NOMO-1 treated with DMSO at 0.1 percent for 48 hours (cell line): ENCODE results near the gene ABRACL.
"Not testable (repeated sequence)": the region's sequence is repeated elsewhere in the genome, so short reads cannot be mapped to it uniquely, and the experiment has no call there.

Source experiments
- DNase-seq: peaks from one replicate; lab custom pipeline; 2025; ENCODE audit not compliant: unreplicated experiment; lab: John Stamatoyannopoulos, UW

Gene ABRACL

GRCh38 chr6:139010674-139011073 lies 17.9 kb upstream of the ABRACL start:
- DNase-seq = no peak

DNA sequence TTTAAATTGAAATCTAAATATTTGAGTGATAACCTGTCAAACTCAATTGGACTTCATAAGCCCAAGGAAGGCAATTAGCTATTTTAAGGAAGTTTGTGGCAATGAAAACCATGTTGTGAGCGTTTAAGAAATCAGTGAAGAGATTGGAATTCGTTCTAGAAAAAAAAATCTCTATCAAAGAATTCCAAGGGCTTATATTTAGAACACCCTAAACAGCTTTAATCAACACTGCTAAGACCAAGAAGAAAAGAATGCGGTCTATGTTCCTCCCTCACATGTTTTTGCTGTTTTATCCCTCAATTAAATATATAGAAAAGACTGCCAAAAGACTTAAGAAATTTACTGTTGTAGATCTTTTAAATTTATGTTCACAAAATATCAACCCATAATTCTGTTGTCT lies 16.6 kb upstream of the ABRACL start:
- DNase-seq = no peak

DNA sequence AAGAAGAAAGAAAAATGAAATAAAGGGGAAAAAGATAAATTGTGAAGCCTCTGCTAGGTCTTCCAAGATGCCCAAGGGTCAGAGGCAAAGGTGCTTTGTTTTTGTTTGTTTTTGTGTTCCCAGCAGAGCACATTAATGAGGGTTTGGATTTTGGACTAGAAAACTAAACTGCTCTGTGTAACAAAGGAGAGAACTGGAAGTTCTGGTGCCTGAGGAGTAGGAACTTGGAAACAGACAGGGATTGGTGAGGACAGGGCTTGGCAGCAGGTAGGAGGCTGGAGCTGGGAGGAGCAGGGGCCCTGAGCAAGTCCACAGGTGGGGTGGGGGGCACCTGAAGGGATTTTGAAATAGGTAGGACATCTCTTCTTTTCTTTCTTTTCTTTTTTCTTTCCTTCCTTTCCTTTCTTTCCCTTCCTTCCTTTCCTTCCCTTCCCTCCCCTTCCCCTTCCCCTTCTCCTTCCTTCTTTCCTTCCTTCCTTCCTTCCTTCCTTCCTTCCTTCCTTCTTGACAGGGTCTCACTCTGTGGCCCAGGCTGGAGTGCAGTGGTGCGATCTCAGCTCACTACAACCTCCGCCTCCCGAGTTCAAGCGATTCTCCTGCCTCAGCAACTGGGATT lies 15.3 kb upstream of the ABRACL start:
- DNase-seq = no peak

- DNase-seq = no peak
These were observed 13.6 kb upstream of the ABRACL start for GRCh38 chr6:139014945-139015344.

DNA sequence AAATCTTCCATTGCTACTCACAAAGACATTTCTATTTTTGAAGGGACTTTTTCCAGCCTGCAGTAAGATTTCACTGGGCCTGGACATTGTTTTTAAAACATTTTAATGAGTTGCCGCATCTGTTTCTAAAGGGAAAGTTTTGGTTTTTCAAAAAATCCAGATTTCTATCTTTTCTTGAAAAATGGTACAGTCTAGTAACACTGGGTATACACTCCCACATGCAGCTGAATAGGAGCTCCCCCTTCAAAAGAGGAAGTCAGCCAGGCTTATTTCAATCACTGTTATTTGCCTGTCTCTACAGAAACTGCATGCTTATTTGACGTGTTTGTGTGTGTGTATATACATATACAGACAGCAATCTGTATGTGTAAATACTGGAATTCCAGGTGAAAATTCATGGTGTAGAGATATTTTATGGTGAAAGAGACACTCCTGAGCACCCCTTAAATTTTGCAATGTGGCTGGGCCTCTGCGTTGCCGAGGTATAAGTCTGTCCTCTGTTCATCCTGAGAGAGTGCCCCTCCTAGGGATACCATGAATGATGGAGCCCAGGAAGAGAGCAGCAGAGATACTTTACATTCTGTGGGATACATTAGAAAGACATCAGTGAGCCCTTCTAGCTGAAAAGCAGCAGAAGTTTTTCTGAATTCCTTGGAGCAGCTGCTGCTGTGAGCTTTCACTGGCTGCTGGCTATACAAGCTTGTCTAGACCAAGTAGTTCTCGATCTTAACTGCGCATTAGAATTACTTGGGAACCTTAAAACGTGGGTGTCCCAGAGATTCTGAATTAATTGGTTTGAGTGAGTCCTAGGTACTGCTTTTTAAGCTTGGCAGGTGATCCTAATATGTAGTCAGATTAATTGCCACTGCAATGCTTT lies 12.0 kb upstream of the ABRACL start:
- peak; percentile 68 for DNase-seq

- no peak for DNase-seq
These were observed 11.3 kb upstream of the ABRACL start for GRCh38 chr6:139017227-139017626.

- peak; percentile 36 for DNase-seq
These were observed 8.8 kb upstream of the ABRACL start for GRCh38 chr6:139019722-139020121.

DNA sequence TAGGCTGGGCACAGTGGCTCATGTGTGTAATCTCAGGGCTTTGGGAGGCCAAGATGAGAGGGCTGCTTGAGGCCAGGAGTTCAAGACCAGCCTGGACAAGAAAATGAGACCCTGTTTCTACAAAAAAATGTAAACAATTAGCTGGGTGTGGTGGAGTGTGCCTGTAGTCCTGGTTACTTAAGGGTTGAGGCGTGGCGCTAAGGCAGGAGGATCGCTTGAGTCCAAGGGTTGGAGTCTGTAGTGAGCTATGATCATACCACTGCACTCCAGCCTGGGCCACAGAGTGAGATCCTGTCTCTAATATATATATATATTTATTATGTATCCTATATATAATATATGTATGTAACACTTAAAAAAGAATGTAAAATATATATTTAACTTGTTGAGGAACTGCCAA lies 7.9 kb upstream of the ABRACL start:
- DNase-seq = no peak

GRCh38 chr6:139025416-139025815 lies 3.1 kb upstream of the ABRACL start:
- DNase-seq = peak; percentile 60

DNA sequence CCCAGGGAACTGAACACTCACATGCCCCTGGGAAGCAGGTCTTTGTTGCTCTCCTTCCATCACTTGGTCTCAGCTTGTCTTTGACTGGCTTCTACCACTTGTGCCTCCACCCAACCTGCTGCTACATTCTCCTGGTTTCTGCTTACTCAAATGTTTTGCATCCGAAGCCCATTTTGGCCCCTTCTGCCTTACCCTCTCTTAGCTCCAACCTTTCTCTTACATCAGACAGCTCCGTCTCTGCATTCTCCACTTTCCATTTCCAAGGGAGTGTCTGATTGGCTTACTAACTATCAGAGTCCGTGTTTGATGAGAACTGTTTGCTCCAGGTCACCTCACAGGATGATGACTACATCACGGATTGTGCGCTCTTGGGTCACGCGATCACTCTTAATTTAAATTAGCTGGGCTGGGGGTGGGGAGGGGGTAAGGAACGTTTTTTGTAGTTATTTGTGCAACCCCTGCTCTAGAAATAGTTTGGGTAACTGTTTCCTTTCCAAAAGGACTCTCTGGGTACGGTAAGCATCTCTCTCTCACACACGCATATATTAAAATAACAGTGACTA lies 844 bp upstream of the ABRACL start:
- peak; percentile 42 for DNase-seq

GRCh38 chr6:139028215-139028657 lies 309 bp upstream of the ABRACL start:
- DNase-seq = no peak

DNA sequence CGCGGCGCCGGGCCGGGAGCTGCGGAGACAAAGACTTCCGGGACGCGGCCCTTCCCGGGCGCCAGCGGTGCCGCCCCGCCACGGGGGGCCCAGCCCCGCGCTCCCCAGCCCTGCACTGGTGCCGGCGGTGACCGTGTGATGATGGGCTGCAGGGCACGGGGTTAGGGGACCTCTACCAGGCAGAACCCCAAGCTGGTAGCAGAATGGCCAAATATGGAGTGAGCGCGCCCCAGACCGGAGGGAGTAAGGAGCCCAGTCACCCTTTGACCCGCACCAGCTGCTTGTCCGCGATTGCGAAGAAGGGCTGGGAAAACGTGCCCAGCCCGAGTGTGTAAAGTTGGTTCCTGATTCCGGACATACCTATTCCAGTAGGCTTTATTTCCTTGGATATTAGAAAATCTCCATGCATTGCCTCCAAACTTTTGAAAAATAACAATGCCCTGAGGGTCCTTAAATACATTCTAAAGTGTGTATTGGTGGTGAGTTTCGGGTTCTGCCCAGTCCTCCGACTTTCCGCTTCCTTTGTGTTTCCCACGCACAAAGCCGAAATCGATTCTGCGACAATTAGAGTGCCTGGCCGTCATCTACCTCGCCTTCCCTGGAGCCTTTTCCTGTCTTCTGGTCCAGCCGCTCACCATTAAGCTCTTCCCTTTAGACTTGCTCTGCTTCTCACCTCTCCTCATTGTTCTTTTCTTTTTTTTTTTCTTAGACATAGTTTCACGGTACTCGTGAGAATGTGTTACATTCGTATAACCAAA lies 1.1 kb downstream of the ABRACL start:
- DNase-seq = peak; percentile 25

DNA sequence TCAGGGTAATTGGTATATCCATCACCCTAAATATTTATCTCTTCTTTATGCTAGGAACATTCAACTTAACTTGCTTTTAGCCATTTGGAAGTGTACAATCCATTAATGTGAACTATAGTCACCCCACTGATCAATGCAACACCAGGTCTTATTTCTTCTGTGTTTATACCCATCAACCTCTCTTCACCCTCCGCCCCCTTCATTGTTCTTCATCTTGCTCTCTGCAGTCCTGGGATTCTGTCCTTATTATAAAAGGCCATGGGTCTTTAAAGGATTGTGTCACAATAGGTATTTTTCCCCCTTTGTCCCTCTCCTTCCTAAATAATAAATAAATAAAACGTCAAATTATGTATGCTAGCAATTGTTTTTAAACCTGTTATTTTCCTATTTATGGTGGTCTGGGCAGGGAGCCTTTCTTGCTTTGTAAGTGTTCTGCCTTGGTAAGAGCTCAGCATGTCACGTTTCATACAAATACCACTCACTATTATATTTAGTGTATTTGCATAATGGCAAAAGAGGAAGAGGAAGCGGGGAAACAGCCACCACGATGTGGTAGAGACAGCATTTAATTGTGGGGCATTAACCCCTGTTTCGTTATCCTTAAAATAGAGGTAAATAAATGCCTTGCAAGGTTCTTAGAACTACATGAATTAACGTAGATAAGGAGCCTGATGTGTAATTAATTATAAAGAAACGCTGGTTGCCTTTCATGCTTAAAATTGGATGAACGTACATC lies 1.9 kb downstream of the ABRACL start:
- peak; percentile 91 for DNase-seq

GRCh38 chr6:139037490-139037889 lies 8.9 kb downstream of the ABRACL start:
- DNase-seq = no peak

GRCh38 chr6:139044250-139044649 lies 15.7 kb downstream of the ABRACL start:
- DNase-seq = no peak

GRCh38 chr6:139047677-139048076 lies 19.1 kb downstream of the ABRACL start:
- DNase-seq = no peak

- DNase-seq = not testable (repeated sequence)
These were observed 20.4 kb downstream of the ABRACL start for GRCh38 chr6:139048912-139049311.

GRCh38 chr6:139050131-139050769 lies 21.7 kb downstream of the ABRACL start:
- not testable (repeated sequence) for DNase-seq

DNA sequence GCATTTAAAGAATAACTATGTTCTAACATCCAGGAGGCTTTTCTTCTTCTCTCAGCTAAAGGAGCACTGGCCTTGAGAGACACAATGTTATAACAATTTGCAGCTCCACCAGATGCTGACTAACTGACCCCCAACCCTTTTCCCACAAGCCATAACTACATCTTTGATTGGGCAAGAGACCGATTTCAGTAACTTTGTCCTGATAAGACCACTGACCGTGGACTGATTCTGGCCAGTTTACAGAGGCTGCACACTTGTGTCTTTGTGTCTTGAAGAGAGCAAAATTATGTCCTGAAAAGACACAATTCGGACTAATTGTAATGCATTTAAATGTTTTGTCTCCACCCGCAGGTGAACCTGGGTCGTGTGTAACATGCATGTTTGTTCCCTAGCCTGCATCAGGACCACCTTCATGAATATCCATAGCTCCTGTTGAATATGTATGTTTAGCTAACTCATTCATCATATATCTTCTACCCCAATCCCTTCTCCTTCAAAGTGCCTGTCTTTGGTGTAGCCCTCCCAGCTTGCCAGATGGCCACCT lies 22.3 kb downstream of the ABRACL start:
- no peak for DNase-seq
